Measurements from ENCODE around the gene CLDN7. TPM values are rescaled to one million over a fixed set of nuclear protein-coding genes. Genes with fewer than 3 reads are reported as not detected.

Gene CLDN7
- total and polyA plus RNA-seq, 4 donors, result 3.0 to 35.0 (median 19.6) TPM

- no peaks in the 10 kb centered on the region for H3K9me3 ChIP-seq (ENCODE audit: control insufficient read depth in 4 of 4, low read length in 3 of 4)
- H3K36me3 ChIP-seq (ENCODE audit: control insufficient read depth in 4 of 4, insufficient read depth in 3 of 4, low read depth in 1 of 4, low read length in 3 of 4), result no peaks in the 10 kb centered on the region
- no peak for DNase-seq (ENCODE audit: low spot score)
- H3K4me3 ChIP-seq (ENCODE audit: low read depth in 1 of 3, low read length in 3 of 3), result no peak overlapping the region
- no peak for TF ChIP-seq HNF4A (conservative IDR thresholded peaks at IDR 0.05)
- no peak for TF ChIP-seq ATF3 (IDR thresholded peaks at IDR 0.05)
- TF ChIP-seq TAF1 (conservative IDR thresholded peaks at IDR 0.05), result no peak
- TF ChIP-seq CTCF (IDR thresholded peaks at IDR 0.05; ENCODE audit: low read depth, low read length, missing input control), result no peak
- no peak for TF ChIP-seq JUND (IDR thresholded peaks at IDR 0.05)
- TF ChIP-seq MAX (IDR thresholded peaks at IDR 0.05), result no peak
- TF ChIP-seq NR2F2 (IDR thresholded peaks at IDR 0.05), result no peak
- no peak for TF ChIP-seq ZBTB33 (IDR thresholded peaks at IDR 0.05)
- TF ChIP-seq SP1 (IDR thresholded peaks at IDR 0.05), result no peak
- no peak for TF ChIP-seq FOXA2 (IDR thresholded peaks at IDR 0.05)
- TF ChIP-seq RXRA (IDR thresholded peaks at IDR 0.05), result no peak
- no peak for TF ChIP-seq YY1 (IDR thresholded peaks at IDR 0.05)
- no peak for TF ChIP-seq HNF4G (IDR thresholded peaks at IDR 0.05)
- TF ChIP-seq REST (IDR thresholded peaks at IDR 0.05), result no peak
- peaks cover 11 to 28% (median 17%) of the 10 kb centered on the region in 4 donors for H3K4me1 ChIP-seq (ENCODE audit: control insufficient read depth in 4 of 4, insufficient read depth in 4 of 4, low read length in 3 of 4)
- H3K27me3 ChIP-seq (ENCODE audit: control insufficient read depth in 4 of 4, insufficient read depth in 4 of 4, low read length in 3 of 4), result no peaks in the 10 kb centered on the region
- H3K27ac ChIP-seq (ENCODE audit: low read depth in 1 of 2, low read length in 2 of 2), result no peak overlapping the region
- H3K9ac ChIP-seq (ENCODE audit: low read depth in 1 of 2, low read length in 2 of 2), result no peak overlapping the region
- WGBS, result 88% methylated on average over 2 of the region's 2 CpGs
Measured at GRCh38 chr17:7292194-7292593, 29.9 kb upstream of the CLDN7 start.

GRCh38 chr17:7290685-7291084 is 28.4 kb upstream of the CLDN7 start:
- no peak for DNase-seq (ENCODE audit: low spot score)

More at GRCh38 chr17:7290685-7291084, 28.4 kb upstream of the CLDN7 start:
- no peaks in the 10 kb centered on the region for H3K36me3 ChIP-seq (ENCODE audit: control insufficient read depth in 4 of 4, insufficient read depth in 3 of 4, low read depth in 1 of 4, low read length in 3 of 4)
- no peak overlapping the region for H3K27ac ChIP-seq (ENCODE audit: low read depth in 1 of 2, low read length in 2 of 2)
- no peak for TF ChIP-seq FOXA2 (IDR thresholded peaks at IDR 0.05)
- no peak for TF ChIP-seq ATF3 (IDR thresholded peaks at IDR 0.05)
- no peak for TF ChIP-seq RXRA (IDR thresholded peaks at IDR 0.05)
- TF ChIP-seq RAD21 (IDR thresholded peaks at IDR 0.05), result no peak
- no peak for TF ChIP-seq SP1 (IDR thresholded peaks at IDR 0.05)
- no peak for TF ChIP-seq NR2F2 (IDR thresholded peaks at IDR 0.05)
- TF ChIP-seq REST (IDR thresholded peaks at IDR 0.05), result no peak
- TF ChIP-seq ZBTB33 (IDR thresholded peaks at IDR 0.05), result no peak
- no peak for TF ChIP-seq MAX (IDR thresholded peaks at IDR 0.05)
- TF ChIP-seq FOXA1 (IDR thresholded peaks at IDR 0.05), result no peak
- no peak overlapping the region for H3K4me3 ChIP-seq (ENCODE audit: low read depth in 1 of 3, low read length in 3 of 3)
- 81% methylated on average over 11 of the region's 11 CpGs for WGBS
- no peak overlapping the region for H3K9ac ChIP-seq (ENCODE audit: low read depth in 1 of 2, low read length in 2 of 2)
- H3K4me1 ChIP-seq (ENCODE audit: control insufficient read depth in 4 of 4, insufficient read depth in 4 of 4, low read length in 3 of 4), result peaks cover 8 to 17% (median 12%) of the 10 kb centered on the region in 4 donors
- H3K9me3 ChIP-seq (ENCODE audit: control insufficient read depth in 4 of 4, low read length in 3 of 4), result no peaks in the 10 kb centered on the region
- H3K27me3 ChIP-seq (ENCODE audit: control insufficient read depth in 4 of 4, insufficient read depth in 4 of 4, low read length in 3 of 4), result no peaks in the 10 kb centered on the region

Data from liver (tissue), 9 donors.